Measurements from ENCODE around the gene LRP1.

Gene LRP1

GRCh38 chr12:57248934-57249742 is 120.9 kb downstream of the LRP1 start:
- Histone ChIP-seq H3K27me3 (ENCODE audit: insufficient read depth, poor library complexity, severe bottlenecking) (no peaks in the 10 kb centered on the region), H3K4me3 (replicated peaks; ENCODE audit: insufficient read depth, low read length) (peak overlapping the region; percentile 22), H3K27ac (replicated peaks) (peak overlapping the region; percentile 31)
- peak; percentile 82 to 92 for DNase-seq (ENCODE audit: low read depth in 1 of 2, low spot score in 1 of 2)
- no peak for TF ChIP-seq REST (IDR thresholded peaks at IDR 0.05; ENCODE audit: insufficient replicate concordance, low read depth)
- TF ChIP-seq SPI1 (IDR thresholded peaks at IDR 0.05; ENCODE audit: borderline replicate concordance, low read depth): peak; percentile 67
- TF ChIP-seq GABPA (IDR thresholded peaks at IDR 0.05; ENCODE audit: low read depth): peak; percentile 66; the same call in 1 of the 2 replicates
- TF ChIP-seq POLR2AphosphoS5 (IDR thresholded peaks at IDR 0.05; ENCODE audit: low read depth): peak; percentile 25
- no peak for TF ChIP-seq CTCF (IDR thresholded peaks at IDR 0.05; ENCODE audit: insufficient read depth, low read length)

GRCh38 chr12:57250541-57250940 is 122.3 kb downstream of the LRP1 start:
- H3K27me3 ChIP-seq (ENCODE audit: insufficient read depth, poor library complexity, severe bottlenecking): no peaks in the 10 kb centered on the region
- no peak overlapping the region for H3K4me3 ChIP-seq (replicated peaks; ENCODE audit: insufficient read depth, low read length)
- TF ChIP-seq CTCF (IDR thresholded peaks at IDR 0.05; ENCODE audit: insufficient read depth, low read length) (no peak), REST (IDR thresholded peaks at IDR 0.05; ENCODE audit: insufficient replicate concordance, low read depth) (no peak), SPI1 (IDR thresholded peaks at IDR 0.05; ENCODE audit: borderline replicate concordance, low read depth) (no peak), POLR2AphosphoS5 (IDR thresholded peaks at IDR 0.05; ENCODE audit: low read depth) (no peak), GABPA (IDR thresholded peaks at IDR 0.05; ENCODE audit: low read depth) (no peak)
- DNase-seq (ENCODE audit: low read depth in 1 of 2, low spot score in 1 of 2): no peak
- H3K27ac ChIP-seq (replicated peaks): no peak overlapping the region

GRCh38 chr12:57250956-57251355 is 122.7 kb downstream of the LRP1 start, which contains the start of gene STAC3:
Gene STAC3 (minus strand): TSS chr12:57251187. CDS start chr12:57249636, 1,551 bp downstream.
- TF ChIP-seq SPI1 (IDR thresholded peaks at IDR 0.05; ENCODE audit: borderline replicate concordance, low read depth): no peak
- no peak for DNase-seq (ENCODE audit: low read depth in 1 of 2, low spot score in 1 of 2)
- H3K27me3 ChIP-seq (ENCODE audit: insufficient read depth, poor library complexity, severe bottlenecking): no peaks in the 10 kb centered on the region
- H3K4me3 ChIP-seq (replicated peaks; ENCODE audit: insufficient read depth, low read length): no peak within 1 kb of the TSS
- H3K27ac ChIP-seq (replicated peaks): no peak within 1 kb of the TSS

GRCh38 chr12:57254506-57255280 is 126.4 kb downstream of the LRP1 start:
- Histone ChIP-seq H3K4me3 (replicated peaks; ENCODE audit: insufficient read depth, low read length) (no peak overlapping the region), H3K27me3 (ENCODE audit: insufficient read depth, poor library complexity, severe bottlenecking) (no peaks in the 10 kb centered on the region), H3K27ac (replicated peaks) (no peak overlapping the region)
- TF ChIP-seq REST (IDR thresholded peaks at IDR 0.05; ENCODE audit: insufficient replicate concordance, low read depth) (peak; percentile 71), GABPA (IDR thresholded peaks at IDR 0.05; ENCODE audit: low read depth) (no peak)
- no peak for DNase-seq (ENCODE audit: low read depth in 1 of 2, low spot score in 1 of 2)
